K562 (cell line): ENCODE measurements around the gene POLD1. TPM values are rescaled to one million over a fixed set of nuclear protein-coding genes. Genes with fewer than 3 reads are reported as not detected.

Experiments
- ATF6 ChIP-seq: sonication (generic); formaldehyde crosslinking; IDR thresholded peaks from 2 replicates; pipeline ENCODE4 v1.4.0; 2020; ENCODE audit warnings: mild to moderate bottlenecking, missing genetic modification reagents
- CBFA2T3 ChIP-seq: fragments of 450-650 bp; IDR thresholded peaks from 2 replicates; pipeline ENCODE4 v1.6.1; 2017
- CHCHD3 ChIP-seq: fragments of 250-450 bp; sonication (Bioruptor Pico); IDR thresholded peaks from 2 replicates; pipeline ENCODE4 v2.1.2; 2022; ENCODE audit warnings: mild to moderate bottlenecking
- CREB3 ChIP-seq: fragments of 450-650 bp; conservative IDR thresholded peaks from 2 replicates; pipeline ENCODE4 v1.6.1; 2016; ENCODE audit warnings: missing genetic modification characterization, low read depth, mild to moderate bottlenecking, missing compliant biosample characterization, moderate library complexity
- E4F1 ChIP-seq: fragments of 250-450 bp; sonication (Bioruptor Pico); IDR thresholded peaks from 2 replicates; pipeline ENCODE4 v1.5.0; 2021; ENCODE audit warnings: mild to moderate bottlenecking, borderline replicate concordance
- ELK1 ChIP-seq: sonication (generic); formaldehyde crosslinking; IDR thresholded peaks from 2 replicates; pipeline ENCODE4 v1.8.1; 2022; ENCODE audit warnings: missing genetic modification reagents
- ETV1 ChIP-seq: fragments of 450-650 bp; conservative IDR thresholded peaks from 2 replicates; pipeline ENCODE4 v1.6.1; 2016; ENCODE audit warnings: missing genetic modification characterization, control low read depth, low read depth, missing compliant biosample characterization
- GABPB1 ChIP-seq: sonication (generic); formaldehyde crosslinking; IDR thresholded peaks from 2 replicates; pipeline ENCODE4 v1.8.0; 2022; ENCODE audit warnings: mild to moderate bottlenecking, missing genetic modification reagents
- GABPB2 ChIP-seq: fragments of 250-450 bp; sonication (Bioruptor Pico); conservative IDR thresholded peaks from 2 replicates; pipeline ENCODE4 v1.5.1; 2021; ENCODE audit warnings: mild to moderate bottlenecking
- IRF2 ChIP-seq: sonication (generic); formaldehyde crosslinking; IDR thresholded peaks from 2 replicates; pipeline ENCODE4 v1.8.1; 2022; ENCODE audit warnings: mild to moderate bottlenecking, missing genetic modification reagents
- KDM1A ChIP-seq, 2 experiments: fragments of 450-650 bp; IDR thresholded peaks; 2 replicates each; pipeline ENCODE4 v1.6.1; 2016; ENCODE audit warnings: mild to moderate bottlenecking in 2 of 2
- NCOA6 ChIP-seq: fragments of 450-650 bp; IDR thresholded peaks from 2 replicates; pipeline ENCODE4 v1.6.1; 2017; ENCODE audit warnings: mild to moderate bottlenecking
- NKRF ChIP-seq: fragments of 450-650 bp; IDR thresholded peaks from 2 replicates; pipeline ENCODE4 v1.6.1; 2016; ENCODE audit warnings: borderline replicate concordance
- THRB ChIP-seq: fragments of 450-650 bp; formaldehyde crosslinking; conservative IDR thresholded peaks from 2 replicates; pipeline ENCODE4 v1.4.0; 2022; ENCODE audit warnings: mild to moderate bottlenecking, missing genetic modification characterization
- ZC3H11A ChIP-seq: IDR thresholded peaks from 2 replicates; pipeline ENCODE4 v1.6.1; 2012; ENCODE audit warnings: low read depth, low read length, improper control_type of control experiment
- ZC3H8 ChIP-seq: fragments of 450-650 bp; IDR thresholded peaks from 2 replicates; pipeline ENCODE4 v1.6.1; 2017
- ZNF23 ChIP-seq: fragments of 250-450 bp; sonication (Bioruptor Pico); IDR thresholded peaks from 2 replicates; pipeline ENCODE4 v1.4.0; 2020; ENCODE audit warnings: mild to moderate bottlenecking
- ZNF444 ChIP-seq: fragments of 250-450 bp; sonication (Bioruptor Pico); IDR thresholded peaks from 2 replicates; pipeline ENCODE4 v1.4.0; 2020; ENCODE audit warnings: mild to moderate bottlenecking, moderate library complexity
- polyA plus RNA-seq, 8 experiments: library from polyadenylated mRNA; depleted of rRNA in 4 of 8; stranded (reverse) in 5 of 8; unstranded in 3 of 8; fragments of >200 nt; fragmentation: Nextera tagmentation in 2 of 8; fragmentation: Illumina TruSeq in 1 of 8; extraction: Ambion mirVana in 2 of 8; extraction: Trizol in 1 of 8; gene quantifications; 2 replicates each; pipeline versions ENCODE4 v1.2.1 to v1.2.3, GENCODE V29; 2011 to 2014; ENCODE audit warnings: inconsistent platforms in 1 of 8, missing spikeins in 1 of 8
- total RNA-seq, 7 experiments: library from RNA; depleted of rRNA in 6 of 7; stranded (reverse); fragments of >200 nt in 6 of 7; fragmentation: Illumina TruSeq in 2 of 7; extraction: Trizol in 2 of 7; gene quantifications; 2 replicates each; pipeline versions ENCODE4 v1.2.1 to v1.2.3, GENCODE V29; 2011 to 2021; ENCODE audit warnings: low replicate concordance in 1 of 7

The POLD1 gene
- total and polyA plus RNA-seq, 9 of the 15 experiments (the other 6 are each of a cell fraction or from before 2014, with no cell fraction given), result 1.3 to 312 (median 47.8) TPM

GRCh38 chr19:50361290-50362029, 22.7 kb upstream of the POLD1 start (continued):
- TF ChIP-seq NKRF (no peak), IRF2 (no peak), ELK1 (CRISPR knock-in tag) (no peak), GABPB2 (CRISPR knock-in tag) (no peak), CREB3 (0 out of 2 replicates have a peak, but pooled peaks have one; percentile 37), THRB (CRISPR knock-in tag) (no peak), CBFA2T3 (peak; percentile 67), ZNF23 (CRISPR knock-in tag) (no peak), ATF6 (CRISPR knock-in tag) (no peak), ETV1 (tag) (no peak), CHCHD3 (no peak), KDM1A (IDR thresholded peaks at IDR 0.05) (peak; percentile 40 to 68; a peak in 2 of 4 replicates), NCOA6 (no peak), ZC3H11A (no peak), E4F1 (CRISPR knock-in tag) (no peak), GABPB1 (CRISPR knock-in tag) (no peak), ZC3H8 (no peak), ZNF444 (CRISPR knock-in tag) (no peak)
